Measurements from ENCODE around the gene TMEM117.

GRCh38 chr12:44240186-44240585 lies 404.3 kb downstream of the TMEM117 start:
- no peak for TF ChIP-seq EZH2 (IDR thresholded peaks at IDR 0.05; ENCODE audit: borderline replicate concordance, low read length)
- TF ChIP-seq, protein P1, sequence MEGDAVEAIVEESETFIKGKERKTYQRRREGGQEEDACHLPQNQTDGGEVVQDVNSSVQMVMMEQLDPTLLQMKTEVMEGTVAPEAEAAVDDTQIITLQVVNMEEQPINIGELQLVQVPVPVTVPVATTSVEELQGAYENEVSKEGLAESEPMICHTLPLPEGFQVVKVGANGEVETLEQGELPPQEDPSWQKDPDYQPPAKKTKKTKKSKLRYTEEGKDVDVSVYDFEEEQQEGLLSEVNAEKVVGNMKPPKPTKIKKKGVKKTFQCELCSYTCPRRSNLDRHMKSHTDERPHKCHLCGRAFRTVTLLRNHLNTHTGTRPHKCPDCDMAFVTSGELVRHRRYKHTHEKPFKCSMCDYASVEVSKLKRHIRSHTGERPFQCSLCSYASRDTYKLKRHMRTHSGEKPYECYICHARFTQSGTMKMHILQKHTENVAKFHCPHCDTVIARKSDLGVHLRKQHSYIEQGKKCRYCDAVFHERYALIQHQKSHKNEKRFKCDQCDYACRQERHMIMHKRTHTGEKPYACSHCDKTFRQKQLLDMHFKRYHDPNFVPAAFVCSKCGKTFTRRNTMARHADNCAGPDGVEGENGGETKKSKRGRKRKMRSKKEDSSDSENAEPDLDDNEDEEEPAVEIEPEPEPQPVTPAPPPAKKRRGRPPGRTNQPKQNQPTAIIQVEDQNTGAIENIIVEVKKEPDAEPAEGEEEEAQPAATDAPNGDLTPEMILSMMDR (conservative IDR thresholded peaks at IDR 0.05 in 1 of 2, IDR thresholded peaks at IDR 0.05 in 1 of 2; ENCODE audit: extremely low read depth in 1 of 2, insufficient read depth in 1 of 2, low read depth in 1 of 2, low read length in 2 of 2): no peak

All from mammary epithelial cell (primary cell).